Thoracic aorta (tissue), 2 donors: ENCODE results near the gene CTU2. TPM values are rescaled to one million over a fixed set of nuclear protein-coding genes. Genes with fewer than 3 reads are reported as not detected.

Experiments
- ATAC-seq: fragments of 150-250 bp; one replicate; pipeline ENCODE4 v1.8.0; 2017; ENCODE audit warnings: low read depth; ENCODE audit not compliant: insufficient number of reproducible peaks, low FRiP score
- DNase-seq: peaks from one replicate; pipeline ENCODE4 v3.0.0-alpha.2; 2020; ENCODE audit warnings: low spot score
- H3K27ac ChIP-seq, 2 donors: fragments of 200-600 bp; sonication (generic); 1 replicate in 1 of 2; 2 replicates in 1 of 2; pipeline ENCODE4 v1.5.1; 2016; ENCODE audit warnings: mild to moderate bottlenecking in 2 of 2, moderate library complexity in 2 of 2
- H3K27me3 ChIP-seq: fragments of 200-600 bp; sonication (generic); replicated peaks from 2 replicates; pipeline ENCODE4 v1.6.0; 2016; ENCODE audit warnings: mild to moderate bottlenecking; ENCODE audit not compliant: insufficient read depth
- H3K36me3 ChIP-seq: fragments of 200-600 bp; sonication (generic); one replicate; pipeline ENCODE4 v1.5.1; 2016
- H3K4me1 ChIP-seq, 2 donors: fragments of 200-600 bp; sonication (generic); 1 replicate in 1 of 2; 2 replicates in 1 of 2; pipeline versions ENCODE4 v1.5.1 to v1.6.0; 2016; ENCODE audit warnings: low read depth in 2 of 2, mild to moderate bottlenecking in 1 of 2; ENCODE audit not compliant: control insufficient read depth in 1 of 2
- H3K4me3 ChIP-seq: fragments of 200-600 bp; sonication (generic); 2 replicates; pipeline ENCODE4 v1.5.1; 2016; ENCODE audit warnings: mild to moderate bottlenecking
- H3K9me3 ChIP-seq: fragments of 200-600 bp; sonication (generic); 2 replicates; pipeline ENCODE4 v1.5.1; 2016
- total RNA-seq, 2 donors: library from RNA; depleted of rRNA; stranded (reverse); fragments of >200 nt; gene quantifications; one replicate each; pipeline versions ENCODE4 v1.1.0 to v1.2.3, GENCODE V29; 2016
- TF ChIP-seq, protein P1 (sequence below): fragments of 200-600 bp; sonication (generic); IDR thresholded peaks from one replicate; pipeline ENCODE4 v1.5.1; 2019; ENCODE audit warnings: antibody characterized with exemption

Gene CTU2
- total RNA-seq, 2 donors from 2014 or later = 11.1 to 21.0 TPM

DNA sequence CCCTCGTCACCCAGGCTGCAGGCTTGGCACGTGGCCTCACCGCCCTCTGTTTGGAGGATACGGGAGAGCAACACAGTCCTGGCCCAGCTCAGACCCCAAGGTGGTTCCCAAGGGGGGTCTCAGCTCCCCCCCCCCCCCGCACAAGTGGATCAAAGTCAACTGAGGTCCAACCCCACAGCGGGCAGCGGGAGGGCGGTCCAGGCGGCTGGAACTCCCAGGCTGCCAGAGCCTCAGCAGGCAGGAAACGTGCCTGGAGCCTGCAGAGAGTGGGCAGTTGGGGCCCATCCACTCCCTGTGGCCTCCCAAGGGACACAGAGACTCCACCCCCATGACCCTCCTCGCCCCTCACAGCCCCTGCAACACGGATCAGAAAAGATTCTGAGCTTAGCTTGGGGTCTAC, 42.1 kb downstream of the CTU2 start:
- no peaks in the 10 kb centered on the region for H3K36me3 ChIP-seq
- no peaks in the 10 kb centered on the region for H3K9me3 ChIP-seq
- TF ChIP-seq, protein P1, sequence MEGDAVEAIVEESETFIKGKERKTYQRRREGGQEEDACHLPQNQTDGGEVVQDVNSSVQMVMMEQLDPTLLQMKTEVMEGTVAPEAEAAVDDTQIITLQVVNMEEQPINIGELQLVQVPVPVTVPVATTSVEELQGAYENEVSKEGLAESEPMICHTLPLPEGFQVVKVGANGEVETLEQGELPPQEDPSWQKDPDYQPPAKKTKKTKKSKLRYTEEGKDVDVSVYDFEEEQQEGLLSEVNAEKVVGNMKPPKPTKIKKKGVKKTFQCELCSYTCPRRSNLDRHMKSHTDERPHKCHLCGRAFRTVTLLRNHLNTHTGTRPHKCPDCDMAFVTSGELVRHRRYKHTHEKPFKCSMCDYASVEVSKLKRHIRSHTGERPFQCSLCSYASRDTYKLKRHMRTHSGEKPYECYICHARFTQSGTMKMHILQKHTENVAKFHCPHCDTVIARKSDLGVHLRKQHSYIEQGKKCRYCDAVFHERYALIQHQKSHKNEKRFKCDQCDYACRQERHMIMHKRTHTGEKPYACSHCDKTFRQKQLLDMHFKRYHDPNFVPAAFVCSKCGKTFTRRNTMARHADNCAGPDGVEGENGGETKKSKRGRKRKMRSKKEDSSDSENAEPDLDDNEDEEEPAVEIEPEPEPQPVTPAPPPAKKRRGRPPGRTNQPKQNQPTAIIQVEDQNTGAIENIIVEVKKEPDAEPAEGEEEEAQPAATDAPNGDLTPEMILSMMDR = no peak
- peaks cover 0 to 16% of the 10 kb centered on the region in 2 donors for H3K4me1 ChIP-seq
- H3K27me3 ChIP-seq = no peaks in the 10 kb centered on the region
- ATAC-seq (no peak), DNase-seq (no peak)
- H3K27ac ChIP-seq = no peak overlapping the region
- no peak overlapping the region for H3K4me3 ChIP-seq

DNA sequence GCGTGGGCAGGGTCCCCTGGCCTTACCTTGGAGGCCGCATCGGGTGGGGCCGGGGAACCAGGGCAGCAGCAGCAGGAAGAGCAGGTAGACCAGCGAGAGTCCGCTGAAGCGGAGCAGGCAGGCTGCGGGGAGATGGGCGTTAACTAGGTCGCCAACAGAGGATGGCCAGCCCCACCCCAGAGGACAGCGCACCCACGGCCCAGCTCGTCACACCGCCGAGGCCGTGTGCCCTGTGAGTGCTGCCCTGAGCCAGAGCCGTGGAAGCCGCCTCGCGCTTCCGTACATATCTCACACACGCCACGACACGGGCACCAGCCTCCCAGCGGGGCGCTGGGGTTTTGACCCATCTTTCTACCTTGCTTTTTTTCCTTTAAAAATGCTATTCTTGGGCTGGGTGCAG, 43.1 kb downstream of the CTU2 start:
- TF ChIP-seq, protein P1 = no peak
- peaks cover 0 to 10% of the 10 kb centered on the region in 2 donors for H3K4me1 ChIP-seq
- no peak for ATAC-seq
- H3K36me3 ChIP-seq = no peaks in the 10 kb centered on the region
- H3K27me3 ChIP-seq = no peaks in the 10 kb centered on the region
- H3K9me3 ChIP-seq = no peaks in the 10 kb centered on the region
- H3K4me3 ChIP-seq = no peak overlapping the region
- DNase-seq = no peak
- H3K27ac ChIP-seq = no peak overlapping the region

DNA sequence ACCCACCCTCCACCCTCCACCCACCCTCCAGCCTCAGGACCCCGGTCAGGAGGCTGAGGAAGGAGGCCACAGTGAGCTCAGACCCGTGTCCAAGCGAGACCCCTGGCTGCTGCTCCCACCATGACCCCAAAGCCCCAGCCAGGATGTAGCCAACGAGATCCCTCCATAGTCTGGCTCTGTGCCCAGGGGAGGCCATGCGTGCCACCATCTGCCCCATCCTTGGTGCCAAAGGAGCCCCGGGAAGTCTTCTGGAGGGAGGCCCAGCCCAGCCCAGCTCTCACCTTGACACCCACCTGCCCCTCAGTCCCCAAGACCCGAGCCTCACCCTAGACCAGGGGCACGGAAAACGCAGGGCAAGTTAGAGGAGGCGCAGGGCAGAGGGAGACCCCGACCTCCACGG, 44.6 kb downstream of the CTU2 start:
- H3K4me1 ChIP-seq = peaks cover 0 to 7% of the 10 kb centered on the region in 2 donors

DNA sequence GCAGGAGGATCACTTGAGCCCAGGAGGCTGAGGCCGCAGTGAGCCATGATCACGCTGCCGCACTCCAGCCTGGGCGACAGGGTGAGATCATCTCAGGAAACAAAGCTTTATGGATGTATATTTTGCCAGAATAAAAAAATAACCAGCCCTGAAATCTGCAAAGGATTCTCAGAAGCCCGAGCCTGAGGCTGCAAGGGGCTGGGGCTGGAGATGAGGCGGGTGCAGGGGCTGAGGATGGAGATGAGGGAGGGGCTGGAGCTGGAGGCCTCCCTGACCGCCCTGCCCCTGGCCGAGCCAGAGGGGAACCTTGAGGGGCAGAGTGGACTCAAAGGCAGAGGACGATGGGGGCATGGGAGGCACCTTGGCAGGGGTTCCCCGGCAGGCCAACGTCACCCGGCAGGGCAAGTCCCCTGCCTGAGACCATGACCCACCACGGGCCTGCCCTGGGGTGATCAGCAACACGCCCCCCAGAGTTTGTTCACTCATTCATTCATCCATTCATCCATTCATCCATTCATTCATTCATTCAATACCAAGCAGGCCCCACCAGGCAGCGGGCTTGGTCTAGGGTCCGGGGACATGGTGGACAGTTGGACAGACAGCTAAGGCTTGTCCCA, 46.2 kb downstream of the CTU2 start:
- Histone ChIP-seq H3K9me3 (no peaks in the 10 kb centered on the region), H3K4me1 (no peaks in the 10 kb centered on the region), H3K27me3 (no peaks in the 10 kb centered on the region), H3K36me3 (no peaks in the 10 kb centered on the region), H3K27ac (no peak overlapping the region), H3K4me3 (no peak overlapping the region)
- ATAC-seq = no peak
- TF ChIP-seq, protein P1 = no peak
- DNase-seq = no peak

More for the DNA sequence above, 44.6 kb downstream of the CTU2 start:
- TF ChIP-seq, protein P1 = no peak
- Histone ChIP-seq H3K9me3 (no peaks in the 10 kb centered on the region), H3K27me3 (no peaks in the 10 kb centered on the region), H3K36me3 (no peaks in the 10 kb centered on the region), H3K4me3 (no peak overlapping the region), H3K27ac (no peak overlapping the region)
- no peak for ATAC-seq
- no peak for DNase-seq

DNA sequence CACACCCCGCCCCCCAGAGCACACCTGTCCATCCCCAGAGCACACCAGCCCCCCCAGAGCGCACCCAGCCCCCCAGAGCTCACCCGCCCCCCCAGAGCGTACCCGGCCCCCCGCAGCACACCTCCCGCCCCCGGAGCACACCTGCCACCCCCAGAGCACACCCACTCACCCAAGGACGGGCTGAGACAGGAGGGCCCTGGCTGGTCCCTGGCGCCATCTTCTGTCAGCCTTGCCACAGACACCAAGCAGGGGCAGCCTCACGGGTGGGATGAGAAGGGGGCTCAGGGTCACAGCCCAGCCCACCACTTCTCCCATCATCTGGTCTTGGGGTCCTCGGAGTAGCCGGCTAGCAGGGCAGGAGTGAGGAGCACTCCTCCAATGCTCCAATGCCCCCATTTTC, 46.9 kb downstream of the CTU2 start:
- TF ChIP-seq, protein P1 = no peak
- Histone ChIP-seq H3K36me3 (no peaks in the 10 kb centered on the region), H3K27ac (no peak overlapping the region), H3K4me1 (no peaks in the 10 kb centered on the region), H3K27me3 (no peaks in the 10 kb centered on the region), H3K9me3 (no peaks in the 10 kb centered on the region), H3K4me3 (no peak overlapping the region)
- no peak for ATAC-seq
- DNase-seq = no peak
